HG03045 (cell line): Measurements from ENCODE around the gene NCKIPSD.

ENCODE experiments used
- ATAC-seq: cut with Tn5 transposase; IDR thresholded peaks from one replicate; pipeline ENCODE4 v1.9.1; 2021; ENCODE audit warnings: mild to moderate bottlenecking, moderate library complexity; ENCODE audit not compliant: unreplicated experiment

Gene NCKIPSD

DNA sequence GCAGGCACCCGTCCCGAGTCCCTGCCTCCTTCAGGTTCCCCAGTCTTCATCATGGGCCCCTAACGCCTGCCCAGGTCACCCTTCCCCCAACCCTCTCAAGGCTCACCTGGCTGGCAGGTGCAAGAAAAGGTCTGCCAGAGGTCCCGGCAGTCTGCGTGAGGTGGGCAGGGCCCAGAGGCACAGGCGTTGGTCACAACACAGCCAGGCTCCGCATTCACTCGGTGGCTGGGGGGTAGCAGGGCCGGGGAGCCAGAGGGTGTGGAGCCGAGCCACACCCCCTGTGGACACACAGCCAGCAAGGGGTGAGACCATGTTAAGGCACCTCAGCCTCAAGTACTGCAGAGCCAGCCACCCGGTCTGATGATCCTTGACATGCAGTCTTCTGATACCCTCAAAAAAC is 33.9 kb downstream of the NCKIPSD start:
- no peak for ATAC-seq

DNA sequence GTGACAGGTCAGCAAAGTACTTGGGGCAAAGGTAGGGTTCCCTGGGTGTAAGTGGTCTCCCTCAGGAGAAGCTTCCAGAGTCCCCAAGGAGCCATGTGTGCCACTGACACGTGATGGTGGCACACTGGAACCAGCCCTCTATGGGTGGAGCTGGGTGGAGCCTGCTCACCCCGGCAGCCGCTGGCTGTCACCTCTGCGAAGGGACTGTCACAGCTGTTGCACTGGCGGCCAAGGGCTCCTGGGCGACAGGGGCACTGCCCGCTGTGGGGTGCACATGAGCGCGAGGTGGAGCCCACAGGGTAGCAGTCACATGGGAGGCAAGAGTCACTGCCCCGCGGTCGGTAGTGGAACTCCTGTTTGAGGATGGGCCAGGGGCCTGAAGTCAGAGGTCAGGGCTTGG is 35.0 kb downstream of the NCKIPSD start:
- no peak for ATAC-seq

DNA sequence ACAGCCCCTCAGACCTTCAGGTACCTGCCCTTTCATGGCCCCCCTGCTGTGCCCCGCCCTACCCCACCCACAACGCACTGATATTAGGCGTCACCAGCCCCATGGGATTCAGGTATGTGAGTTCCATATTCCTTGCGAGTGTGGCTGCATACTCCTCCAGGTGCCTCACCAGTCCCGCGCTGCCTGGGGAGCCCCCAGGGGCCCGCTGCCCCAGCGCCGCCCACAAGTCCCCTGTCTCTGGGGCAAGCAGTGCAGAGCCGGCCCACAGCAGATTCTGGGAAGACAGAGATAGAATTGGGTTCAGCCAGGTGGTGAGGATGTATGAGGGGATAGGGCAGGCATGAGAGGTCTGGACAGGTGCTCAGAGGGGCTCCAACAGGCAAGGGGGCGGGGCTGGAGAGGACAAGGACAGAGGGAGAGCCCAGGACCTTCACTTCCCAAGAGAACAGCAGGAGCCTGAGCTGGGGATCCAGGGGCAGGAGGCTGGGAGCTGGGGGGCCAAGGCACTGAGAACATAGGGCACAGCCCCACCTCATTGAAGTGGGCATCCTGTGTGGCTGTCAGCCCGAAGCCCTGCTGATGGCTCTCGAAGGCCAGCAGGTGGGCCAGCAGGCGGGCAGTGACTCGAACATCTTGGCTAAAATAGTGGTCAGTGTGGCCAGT is 37.4 kb downstream of the NCKIPSD start:
- ATAC-seq = no peak

DNA sequence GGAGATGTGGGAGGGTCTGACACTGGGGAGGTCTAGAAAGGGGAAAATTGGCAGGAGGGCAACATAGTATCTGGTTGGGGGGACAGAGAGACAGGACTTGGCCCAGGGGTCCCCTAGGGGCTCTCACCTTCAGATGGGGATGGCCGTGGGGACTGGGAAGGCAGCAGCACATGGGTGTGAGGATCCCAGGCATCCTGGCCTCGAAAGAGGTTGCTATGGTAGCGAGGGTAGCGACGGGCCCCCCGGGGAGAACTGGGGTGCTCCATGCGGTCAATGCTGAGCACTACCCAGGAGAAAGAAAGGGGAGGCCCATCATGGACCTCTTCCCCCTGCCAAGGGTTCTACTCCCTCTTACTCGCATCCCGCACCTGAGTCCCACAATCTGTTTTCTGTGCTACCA is 38.0 kb downstream of the NCKIPSD start:
- ATAC-seq = no peak

DNA sequence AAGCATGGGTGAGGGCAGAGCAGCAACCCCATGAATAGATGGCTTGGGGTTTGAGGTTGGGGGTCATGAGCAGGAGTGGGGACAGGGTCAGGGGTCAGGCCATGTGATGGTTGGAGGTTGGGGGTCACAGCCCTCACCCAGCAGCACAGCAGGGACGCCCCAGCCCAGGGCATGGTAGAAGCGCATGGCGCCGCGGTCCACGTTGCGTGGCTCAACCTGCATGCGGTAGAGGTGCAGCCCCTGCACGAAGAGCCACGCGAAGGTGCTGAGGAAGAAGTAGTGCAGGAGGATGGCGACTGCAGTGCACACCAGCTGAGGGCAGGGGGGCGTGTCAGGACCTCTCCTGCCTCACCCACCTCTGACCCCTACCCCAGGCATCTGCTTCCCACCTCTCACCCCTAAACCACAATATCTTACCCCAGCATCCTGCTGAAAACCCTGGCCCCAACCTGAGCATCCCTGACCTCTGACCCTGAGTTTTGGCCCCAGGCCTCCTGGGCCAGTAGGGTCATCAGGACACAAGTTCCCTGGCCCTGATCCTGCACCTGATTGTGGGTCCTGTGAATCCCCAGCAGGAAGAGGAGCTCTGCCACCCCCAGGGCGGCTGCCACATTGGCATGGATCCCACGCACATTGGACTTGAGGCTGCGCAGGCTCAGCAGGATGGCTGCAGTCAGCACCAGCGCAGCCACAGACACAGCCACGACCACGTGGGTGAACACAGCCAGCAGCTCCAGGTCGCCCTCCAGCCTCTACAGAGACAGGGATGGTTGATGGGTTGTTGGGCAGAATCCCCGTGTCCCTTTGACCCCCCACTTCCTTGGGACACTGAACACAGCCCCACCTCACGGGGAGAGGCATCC is 40.6 kb downstream of the NCKIPSD start:
- no peak for ATAC-seq

DNA sequence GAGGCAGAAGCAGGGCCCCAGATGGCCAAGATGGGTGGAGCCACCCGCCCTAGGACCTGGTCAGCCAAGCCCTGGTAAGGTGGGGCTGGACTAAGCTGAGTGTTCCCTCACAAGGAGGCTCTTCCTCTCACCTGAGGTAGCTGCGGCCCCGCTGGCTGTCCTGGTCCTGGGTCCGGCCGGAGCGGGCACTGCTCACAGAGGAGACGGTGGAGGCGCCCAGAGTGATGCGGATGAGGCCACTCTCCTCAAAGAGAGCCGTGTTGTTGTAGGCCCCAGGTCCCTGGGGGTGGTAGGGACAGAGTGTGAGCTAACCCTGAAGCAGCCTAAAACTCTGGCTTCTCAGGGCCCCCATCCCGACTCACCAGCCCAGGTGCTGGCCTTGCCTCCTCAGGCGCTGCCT is 43.1 kb downstream of the NCKIPSD start:
- ATAC-seq = no peak

DNA sequence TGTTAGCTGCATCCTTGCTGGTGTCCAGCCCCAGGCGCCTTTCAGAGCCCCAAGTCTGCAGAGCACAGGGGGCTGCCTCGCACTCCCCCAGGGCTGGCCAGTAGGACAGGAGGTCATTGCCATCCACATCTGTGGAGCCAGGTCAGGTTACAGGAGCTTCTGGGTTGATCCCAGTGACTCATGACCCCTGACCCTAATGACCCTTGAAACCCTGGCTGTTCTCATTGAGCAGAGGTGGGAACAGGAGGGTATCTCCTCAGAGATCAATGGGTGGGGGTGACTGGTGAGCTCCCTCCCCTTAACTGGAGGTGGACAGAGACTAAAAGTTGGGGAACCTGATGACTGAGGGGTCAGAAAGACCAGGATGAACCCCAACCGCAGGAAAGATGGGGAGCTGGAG is 44.3 kb downstream of the NCKIPSD start:
- ATAC-seq = no peak

DNA sequence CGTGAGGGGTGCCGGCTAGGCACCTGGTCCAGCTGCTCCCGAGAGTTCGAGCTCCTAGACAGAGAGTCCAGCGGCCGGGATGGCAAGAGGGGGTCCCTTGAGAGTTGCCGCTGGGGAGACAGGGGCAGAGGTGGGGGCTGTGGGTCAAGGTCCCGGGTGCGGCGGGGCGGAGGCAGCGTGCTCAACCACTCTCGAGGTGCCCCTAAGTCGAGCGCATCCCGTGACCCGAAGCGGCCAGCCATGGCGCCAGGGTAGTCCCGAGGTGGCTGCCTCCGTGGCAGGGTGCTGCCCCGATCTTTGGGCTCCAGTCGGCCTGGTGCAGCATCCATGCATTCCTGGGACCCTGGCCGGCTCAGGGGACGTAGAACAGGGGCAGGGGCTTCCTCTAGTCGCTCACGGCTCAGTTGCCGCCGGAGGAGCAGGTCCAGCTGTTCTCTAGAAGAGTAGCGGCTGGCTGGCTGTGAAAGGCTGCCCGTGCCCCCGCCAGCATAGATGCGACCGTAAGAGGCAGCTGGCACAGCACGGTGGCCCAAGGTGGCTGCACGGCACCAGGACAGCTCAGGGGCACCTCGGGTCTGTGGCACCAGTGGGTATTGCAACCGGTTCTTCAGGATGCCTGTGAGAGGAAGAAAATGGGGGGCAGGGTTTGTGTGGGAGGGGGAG is 45.6 kb downstream of the NCKIPSD start:
- no peak for ATAC-seq

DNA sequence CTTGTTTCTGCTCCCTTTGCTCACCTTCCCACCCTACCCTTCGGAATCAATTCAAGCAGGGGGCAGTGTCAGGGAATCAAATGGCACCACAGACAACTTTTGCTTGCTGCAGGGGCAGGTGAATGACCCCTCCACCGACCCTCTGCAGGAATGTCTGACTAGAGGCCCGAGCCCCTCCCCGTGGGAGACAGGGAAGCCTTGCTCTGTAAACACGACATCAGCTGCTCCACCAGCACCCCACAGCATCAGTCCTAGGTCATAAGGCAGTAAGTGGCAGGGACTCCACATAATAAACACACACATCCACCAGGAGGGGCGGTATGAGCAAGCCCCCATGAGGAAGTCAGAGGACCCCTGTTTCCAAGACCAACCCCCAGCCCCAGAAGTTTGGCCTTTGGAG is 48.4 kb downstream of the NCKIPSD start:
- no peak for ATAC-seq

DNA sequence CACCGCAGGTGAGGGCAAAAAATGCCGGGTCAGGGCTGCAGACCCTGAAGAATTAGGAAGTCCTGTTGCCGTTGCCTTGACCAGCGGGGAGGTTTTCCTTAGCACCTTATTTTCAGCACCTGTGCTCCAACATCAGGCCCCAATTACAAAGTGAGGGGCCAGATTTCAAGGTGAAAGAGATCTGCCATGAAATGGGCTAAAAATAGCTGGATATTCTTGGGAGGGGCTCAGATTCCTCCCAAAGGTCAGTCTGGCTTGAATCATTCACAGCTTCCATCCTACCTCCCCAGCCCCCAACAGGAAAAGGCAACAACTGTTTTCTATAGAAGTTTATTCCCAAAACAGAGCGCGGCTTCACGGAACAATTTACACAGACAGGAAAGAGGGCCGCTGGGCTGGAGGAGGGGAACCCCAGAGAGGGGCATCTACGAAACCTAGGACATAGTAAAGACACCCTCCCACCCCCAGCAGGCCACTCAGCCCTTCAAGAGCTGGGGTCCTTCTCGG is 49.5 kb downstream of the NCKIPSD start:
- ATAC-seq = no peak

DNA sequence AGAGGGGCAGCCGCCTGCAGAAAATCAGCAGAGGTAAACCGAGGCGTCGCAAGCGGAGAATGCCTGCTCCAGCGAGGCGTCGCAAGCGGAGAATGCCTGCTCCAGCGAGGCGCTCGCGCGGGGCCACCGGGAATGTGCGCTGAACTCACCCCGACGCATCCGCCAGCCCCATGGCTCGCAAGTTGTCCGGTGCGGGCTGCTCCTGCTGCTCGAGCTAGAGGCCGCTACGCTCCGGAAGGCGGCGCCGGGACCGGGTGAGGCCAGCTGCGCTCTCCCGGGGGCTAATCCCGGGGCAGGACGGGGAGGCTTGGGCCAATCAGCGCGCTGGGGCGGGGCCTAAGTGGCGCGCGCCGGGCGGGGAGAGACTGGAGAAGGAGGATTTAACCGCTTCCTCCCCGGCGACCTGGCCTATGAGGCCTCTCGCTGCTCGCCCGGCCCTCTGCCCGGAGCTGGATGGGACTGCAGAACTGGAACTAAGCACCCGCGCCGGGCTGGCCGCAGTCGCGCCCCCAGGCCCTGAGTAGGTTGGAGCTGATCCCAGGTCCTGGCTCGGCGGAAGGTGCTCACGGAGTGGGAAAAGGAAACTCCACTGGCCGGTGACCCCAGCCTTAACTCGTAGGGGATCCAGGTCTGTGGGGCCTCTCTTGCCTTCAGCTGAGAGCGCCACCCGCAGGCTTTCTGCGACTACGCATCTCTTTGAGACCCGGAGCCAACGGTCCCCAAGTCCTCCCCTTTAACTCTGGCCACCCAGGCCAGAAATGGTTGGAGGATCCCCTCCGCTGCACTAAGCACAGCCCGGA is 50.3 kb downstream of the NCKIPSD start, which contains the start of gene SLC26A6:
Gene SLC26A6 (minus strand): TSS at position 240 of the 800 bp plus-strand sequence. CDS start 68 bp downstream, at position 172.
- peak; percentile 90 for ATAC-seq

DNA sequence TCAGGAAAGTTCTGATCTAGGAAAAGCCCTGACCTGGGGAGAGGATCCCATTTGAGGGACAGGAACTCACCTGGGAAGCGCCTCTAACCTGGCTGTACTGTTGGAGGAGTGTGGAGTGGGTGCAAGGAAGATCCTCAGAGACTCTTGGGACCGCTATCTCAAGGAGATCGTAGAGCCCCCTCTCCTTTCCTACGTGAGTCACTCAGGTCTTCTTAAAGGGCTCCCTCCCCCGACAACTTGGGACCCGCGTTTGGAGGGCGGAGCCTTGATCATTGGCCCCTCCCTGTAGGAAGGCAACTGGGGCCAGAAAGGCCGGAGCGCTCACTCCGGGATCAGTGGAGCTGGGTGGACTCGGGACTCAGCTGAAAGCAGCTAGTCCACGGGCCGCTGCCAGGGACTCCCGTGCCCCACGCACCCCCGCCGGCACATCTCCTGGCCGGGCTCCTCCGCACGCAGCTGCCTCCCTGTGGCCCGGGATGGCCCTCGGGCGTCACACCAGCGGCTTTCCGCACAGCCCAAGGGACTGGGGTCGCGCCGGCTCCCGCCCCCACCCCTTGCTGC is 51.0 kb downstream of the NCKIPSD start:
- peak; percentile 24 for ATAC-seq

DNA sequence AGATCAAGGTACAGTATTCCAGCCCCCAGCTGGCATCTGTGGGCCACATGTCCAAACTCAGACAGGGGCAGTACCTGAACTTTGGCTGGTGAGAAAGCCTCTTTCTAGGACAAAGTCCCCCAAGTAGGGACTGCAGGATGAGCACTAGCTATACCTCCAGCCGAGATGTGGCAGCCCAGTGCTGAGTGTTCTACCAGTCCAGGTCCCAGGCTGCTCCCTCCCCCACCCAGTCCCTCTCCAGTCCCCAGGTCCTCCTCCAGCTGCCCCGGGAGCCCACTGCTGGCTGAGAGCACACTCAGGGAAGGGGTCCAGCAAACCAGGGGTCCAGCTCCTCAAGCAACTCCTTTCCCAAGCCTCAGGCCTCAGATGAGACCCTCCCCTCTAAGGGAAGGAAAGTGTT is 52.0 kb downstream of the NCKIPSD start:
- ATAC-seq = no peak

DNA sequence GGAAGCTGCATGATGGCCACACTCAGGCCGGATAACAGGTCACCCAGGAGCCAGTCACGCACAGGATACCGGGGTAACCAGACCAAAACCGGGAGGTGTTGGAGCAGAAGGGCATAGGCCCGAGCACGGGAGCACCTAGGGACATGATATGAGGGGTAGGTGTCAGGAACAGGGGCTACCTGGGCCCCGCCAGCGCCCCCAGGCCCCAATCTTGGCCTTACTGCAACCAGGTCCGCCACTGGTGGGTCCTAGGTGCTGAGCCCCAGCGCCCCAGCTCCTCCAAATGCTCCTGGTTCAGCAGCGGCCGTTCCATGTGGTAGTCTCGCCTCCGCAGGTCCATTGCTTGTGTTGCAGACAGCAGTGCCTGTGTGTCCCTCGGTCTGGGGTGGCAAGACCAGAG is 52.5 kb downstream of the NCKIPSD start:
- no peak for ATAC-seq

DNA sequence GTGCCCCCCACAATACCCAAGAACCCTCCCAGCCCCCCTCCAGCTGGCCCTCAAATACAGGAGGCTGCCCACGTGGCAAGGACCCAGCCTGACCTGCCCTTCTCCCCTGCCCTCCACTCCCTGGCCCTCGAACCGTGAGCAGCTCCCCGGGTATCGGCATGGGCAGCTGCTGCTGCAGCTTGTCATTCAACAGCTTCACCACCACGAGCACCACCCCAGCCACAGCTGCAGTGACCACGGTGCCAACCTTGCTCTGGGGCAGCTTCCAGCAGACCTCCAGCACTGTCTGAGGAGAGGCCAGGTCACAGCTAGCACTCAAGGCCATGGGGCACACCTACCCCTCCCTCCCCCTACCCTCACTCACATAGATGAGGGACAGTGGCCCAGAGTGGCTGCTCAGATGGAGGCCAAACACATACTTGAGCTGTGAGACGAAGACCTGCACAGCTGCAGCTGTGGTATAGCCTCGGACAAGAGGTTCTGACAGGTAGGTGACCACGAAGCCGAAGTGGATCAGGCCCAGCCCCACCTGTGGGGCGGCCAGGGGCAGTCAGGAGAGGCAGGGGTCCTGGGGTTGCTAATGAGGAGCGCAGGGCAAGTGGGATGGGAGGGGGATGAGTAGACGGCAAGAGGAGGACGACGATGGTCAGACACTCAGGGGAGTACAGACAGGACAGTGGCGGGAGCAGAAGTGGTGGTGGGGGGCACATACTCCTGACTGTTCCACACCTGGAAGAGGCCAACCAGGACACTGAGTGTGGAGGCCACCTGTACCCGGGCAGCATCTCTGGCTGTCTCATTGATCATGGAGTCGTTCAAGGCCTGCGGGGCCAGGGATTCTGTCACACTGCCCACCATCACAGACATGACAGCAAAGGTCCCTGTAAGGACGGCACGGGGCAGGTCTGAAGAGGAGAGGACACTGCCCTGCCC is 53.9 kb downstream of the NCKIPSD start:
- ATAC-seq = no peak

DNA sequence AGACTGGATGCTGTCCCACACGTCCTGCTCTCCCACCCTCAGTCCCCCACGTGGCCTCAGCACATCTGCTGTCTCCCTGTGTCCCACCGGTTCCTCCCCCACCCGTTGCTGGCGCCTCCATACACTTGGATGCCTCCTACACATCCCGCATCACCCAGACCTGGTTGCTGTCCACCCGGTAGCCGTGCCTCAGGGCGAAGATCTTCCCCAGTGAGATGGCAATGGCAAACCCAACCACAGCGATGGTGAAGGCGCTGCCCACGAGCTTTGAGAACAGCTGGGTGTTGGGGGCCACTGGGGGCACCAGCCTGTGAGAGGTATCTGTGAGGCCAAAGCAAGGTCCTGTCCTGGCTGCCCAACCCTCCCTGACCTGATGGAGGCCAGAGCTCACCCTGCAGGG is 54.9 kb downstream of the NCKIPSD start:
- ATAC-seq = no peak

DNA sequence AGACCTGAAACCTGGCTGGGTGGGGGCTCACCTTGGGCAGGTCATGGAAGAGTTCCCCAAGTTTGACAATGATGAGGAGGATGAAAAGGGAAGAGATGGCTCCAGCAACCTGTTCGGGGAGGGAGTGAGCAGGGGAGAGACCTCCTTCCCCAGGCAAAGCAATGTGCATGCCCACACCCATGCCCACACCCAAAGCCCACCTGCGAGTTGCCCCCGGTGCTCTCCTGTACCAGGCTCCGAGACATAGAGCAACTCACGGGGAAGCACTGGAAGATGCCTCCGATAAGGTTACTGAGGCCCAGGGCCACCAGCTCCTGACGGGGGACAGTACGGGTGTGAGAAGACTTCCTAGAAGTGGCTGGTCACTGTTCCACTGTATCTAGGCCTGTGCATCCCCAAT is 55.3 kb downstream of the NCKIPSD start:
- no peak for ATAC-seq

DNA sequence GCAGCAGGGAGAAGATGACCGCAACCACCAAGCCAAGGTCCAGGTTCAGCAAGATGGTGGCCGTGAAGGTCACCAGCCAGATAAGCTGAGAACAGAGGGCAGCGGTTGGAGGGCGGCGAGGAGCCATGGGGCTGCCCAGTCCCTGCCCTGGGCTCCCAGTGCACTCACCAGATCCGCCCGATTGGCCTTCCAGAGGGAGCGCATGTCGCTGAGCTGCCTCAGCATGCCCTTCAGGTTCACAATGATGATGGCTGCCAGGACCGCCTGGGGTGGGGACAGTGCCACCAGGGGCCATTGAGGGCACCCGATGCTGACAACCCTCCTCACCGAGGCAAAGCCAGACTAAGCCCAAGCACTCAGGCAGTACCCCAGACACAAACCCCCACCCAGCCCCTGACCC is 55.8 kb downstream of the NCKIPSD start:
- ATAC-seq = no peak

DNA sequence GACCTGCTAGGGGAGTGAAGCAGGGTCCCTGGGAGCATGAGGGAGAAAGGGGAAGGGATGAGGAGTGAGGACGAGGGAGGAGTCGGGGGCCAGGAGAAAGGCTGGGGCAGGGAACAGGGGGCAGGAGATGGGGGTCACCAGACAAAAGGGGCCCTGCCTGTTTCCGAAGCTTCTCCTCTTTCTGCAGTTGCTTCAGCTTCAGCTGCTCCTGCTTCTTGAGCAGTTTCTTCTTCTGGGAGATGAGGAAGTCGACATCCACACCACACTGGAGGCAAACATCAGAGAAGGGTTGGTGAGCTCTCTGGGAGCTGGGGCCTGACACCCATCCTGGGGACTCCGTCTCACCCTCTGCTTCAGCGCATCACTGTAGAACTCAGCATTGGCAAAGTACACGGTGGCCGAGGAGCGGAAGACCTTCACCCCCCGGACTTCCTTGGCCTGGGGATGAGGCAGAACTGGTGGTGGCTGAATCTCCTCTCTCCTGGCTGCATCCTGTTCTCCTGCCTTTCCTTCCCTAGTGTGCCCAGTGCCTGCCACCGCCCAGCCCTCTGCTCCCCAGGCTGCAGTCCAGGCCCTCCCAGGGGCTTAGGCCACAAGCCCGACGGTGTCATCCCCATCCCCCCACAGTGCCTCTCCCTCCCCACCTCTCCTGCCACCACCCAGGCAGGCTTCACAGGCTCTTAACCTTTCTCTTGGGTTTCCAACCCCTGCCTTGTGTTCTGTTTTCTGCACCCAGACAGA is 57.3 kb downstream of the NCKIPSD start:
- ATAC-seq = no peak
